ENCODE measurements around the gene CALHM1. TPM values are rescaled to one million over a fixed set of nuclear protein-coding genes. Genes with fewer than 3 reads are reported as not detected.

Gene CALHM1
- total RNA-seq, 1 experiment from 2014 or later: not detected

DNA sequence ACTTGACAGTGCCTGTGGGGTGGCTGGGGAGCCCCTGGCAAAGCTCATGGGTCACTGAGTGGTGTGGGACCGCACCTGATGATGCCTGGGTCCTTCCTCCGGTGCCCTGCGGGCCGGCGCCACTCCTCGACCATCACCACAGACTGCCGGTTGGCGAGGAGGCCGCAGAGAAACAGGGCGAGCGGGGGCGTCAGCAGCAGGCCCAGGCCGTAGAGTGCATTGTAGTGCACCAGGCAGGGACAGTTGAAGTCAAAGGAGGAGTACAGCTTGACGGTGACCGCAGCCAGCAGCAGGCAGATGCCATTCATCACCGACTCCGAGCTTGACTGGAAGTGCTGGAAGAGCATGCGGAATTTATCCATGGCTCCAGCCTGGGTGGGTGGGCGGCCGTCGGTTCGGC lies 20.0 kb upstream of the CALHM1 start:
- Histone ChIP-seq H3K4me1 (ENCODE audit: insufficient read depth, low read length, poor library complexity, severe bottlenecking) (no peaks in the 10 kb centered on the region), H3K27ac (ENCODE audit: low read depth, low read length, poor library complexity, severe bottlenecking) (no peak overlapping the region), H3K4me3 (ENCODE audit: low read depth, low read length, poor library complexity, severe bottlenecking) (no peak overlapping the region), H3K27me3 (replicated peaks; ENCODE audit: insufficient read depth, low read depth, low read length, poor library complexity) (no peaks in the 10 kb centered on the region), H3K9me3 (ENCODE audit: low read depth, low read length, poor library complexity, severe bottlenecking) (no peaks in the 10 kb centered on the region), H3K36me3 (ENCODE audit: insufficient read depth, low read length, poor library complexity, severe bottlenecking) (no peaks in the 10 kb centered on the region)
- ChIA-PET CTCF (no interaction called here), POLR2A (ENCODE audit: low non-redundant PET) (no interaction called here)
- intact Hi-C loops (cut with micrococcal nuclease; ENCODE audit: unreplicated experiment): no loop called here
- no peak for TF ChIP-seq EZH2 (IDR thresholded peaks at IDR 0.05; ENCODE audit: borderline replicate concordance, low read depth, low read length, poor library complexity, severe bottlenecking)
- TF ChIP-seq, protein P1, sequence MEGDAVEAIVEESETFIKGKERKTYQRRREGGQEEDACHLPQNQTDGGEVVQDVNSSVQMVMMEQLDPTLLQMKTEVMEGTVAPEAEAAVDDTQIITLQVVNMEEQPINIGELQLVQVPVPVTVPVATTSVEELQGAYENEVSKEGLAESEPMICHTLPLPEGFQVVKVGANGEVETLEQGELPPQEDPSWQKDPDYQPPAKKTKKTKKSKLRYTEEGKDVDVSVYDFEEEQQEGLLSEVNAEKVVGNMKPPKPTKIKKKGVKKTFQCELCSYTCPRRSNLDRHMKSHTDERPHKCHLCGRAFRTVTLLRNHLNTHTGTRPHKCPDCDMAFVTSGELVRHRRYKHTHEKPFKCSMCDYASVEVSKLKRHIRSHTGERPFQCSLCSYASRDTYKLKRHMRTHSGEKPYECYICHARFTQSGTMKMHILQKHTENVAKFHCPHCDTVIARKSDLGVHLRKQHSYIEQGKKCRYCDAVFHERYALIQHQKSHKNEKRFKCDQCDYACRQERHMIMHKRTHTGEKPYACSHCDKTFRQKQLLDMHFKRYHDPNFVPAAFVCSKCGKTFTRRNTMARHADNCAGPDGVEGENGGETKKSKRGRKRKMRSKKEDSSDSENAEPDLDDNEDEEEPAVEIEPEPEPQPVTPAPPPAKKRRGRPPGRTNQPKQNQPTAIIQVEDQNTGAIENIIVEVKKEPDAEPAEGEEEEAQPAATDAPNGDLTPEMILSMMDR (conservative IDR thresholded peaks at IDR 0.05; ENCODE audit: low read depth, low read length): no peak
- no TSS peak for BruUV-seq (replicated peaks)
- no peak for DNase-seq (ENCODE audit: low spot score)

DNA sequence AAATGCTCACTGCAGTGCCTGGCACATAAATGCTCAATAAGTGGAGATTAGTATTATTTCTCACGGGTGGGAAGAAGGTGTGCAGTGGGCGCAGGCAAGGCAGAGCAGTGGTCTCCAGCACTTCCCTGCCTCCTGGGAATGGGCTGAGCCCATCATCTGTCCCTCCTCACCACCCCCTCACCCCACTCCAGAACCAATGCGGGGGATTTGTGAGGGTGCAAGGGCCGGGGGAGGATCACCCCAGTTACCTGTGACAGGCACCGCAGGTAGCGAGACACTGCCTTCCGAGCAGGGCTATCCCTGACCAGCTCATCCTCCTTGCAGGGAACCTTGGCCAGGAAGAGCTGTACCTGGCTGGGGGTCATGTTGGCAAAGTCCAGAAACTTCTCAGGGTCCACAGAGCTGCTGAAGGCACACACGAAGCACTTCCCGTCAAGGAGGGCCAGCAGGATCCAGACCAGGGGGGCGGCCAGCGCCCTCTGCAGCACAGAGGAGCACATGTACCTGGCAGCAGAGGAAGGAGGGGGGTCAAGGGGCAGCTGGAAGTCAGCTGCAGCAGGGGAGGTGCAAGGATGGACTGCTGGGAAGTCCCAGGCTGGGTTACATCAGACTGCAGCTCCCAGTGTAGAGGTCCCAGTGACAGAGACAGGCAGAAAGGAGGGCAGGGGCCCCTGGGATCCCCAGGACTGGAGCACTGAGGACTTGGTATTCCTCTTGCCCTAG lies 17.5 kb upstream of the CALHM1 start:
- DNase-seq (ENCODE audit: low spot score): no peak
- no peaks in the 10 kb centered on the region for H3K27me3 ChIP-seq (replicated peaks; ENCODE audit: insufficient read depth, low read depth, low read length, poor library complexity)
- intact Hi-C loops (cut with micrococcal nuclease; ENCODE audit: unreplicated experiment): no loop called here
- H3K27ac ChIP-seq (ENCODE audit: low read depth, low read length, poor library complexity, severe bottlenecking): no peak overlapping the region
- H3K9me3 ChIP-seq (ENCODE audit: low read depth, low read length, poor library complexity, severe bottlenecking): no peaks in the 10 kb centered on the region
- no TSS peak for BruUV-seq (replicated peaks)
- no peaks in the 10 kb centered on the region for H3K36me3 ChIP-seq (ENCODE audit: insufficient read depth, low read length, poor library complexity, severe bottlenecking)
- H3K4me3 ChIP-seq (ENCODE audit: low read depth, low read length, poor library complexity, severe bottlenecking): no peak overlapping the region
- H3K4me1 ChIP-seq (ENCODE audit: insufficient read depth, low read length, poor library complexity, severe bottlenecking): no peaks in the 10 kb centered on the region
- CTCF ChIA-PET: no interaction called here
- TF ChIP-seq, protein P1 (conservative IDR thresholded peaks at IDR 0.05; ENCODE audit: low read depth, low read length): 0 out of 2 replicates have a peak, but pooled peaks have one; percentile 16
- TF ChIP-seq EZH2 (IDR thresholded peaks at IDR 0.05; ENCODE audit: borderline replicate concordance, low read depth, low read length, poor library complexity, severe bottlenecking): no peak
- POLR2A ChIA-PET (ENCODE audit: low non-redundant PET): no interaction called here

DNA sequence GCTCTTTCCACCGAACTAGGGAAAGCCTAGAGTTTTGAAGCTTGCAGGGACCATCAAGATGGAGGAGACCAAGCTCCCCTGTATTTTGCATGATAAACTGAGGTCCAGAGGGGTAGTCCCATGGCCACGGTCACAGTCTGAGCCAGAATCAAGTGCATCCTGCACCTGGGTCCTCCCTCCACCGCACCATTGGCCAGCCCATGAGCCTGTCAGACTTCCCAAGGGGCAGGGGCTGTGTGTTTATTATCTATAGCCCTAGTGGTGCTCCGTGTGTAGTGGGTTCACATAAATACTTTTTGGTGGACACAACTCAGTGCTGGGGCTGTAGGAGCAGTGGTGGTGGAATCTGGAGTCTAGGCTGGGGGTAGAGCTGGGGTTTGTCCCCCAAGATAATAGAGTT lies 16.7 kb upstream of the CALHM1 start:
- ChIA-PET POLR2A (ENCODE audit: low non-redundant PET) (no interaction called here), CTCF (no interaction called here)
- Histone ChIP-seq H3K36me3 (ENCODE audit: insufficient read depth, low read length, poor library complexity, severe bottlenecking) (no peaks in the 10 kb centered on the region), H3K27ac (ENCODE audit: low read depth, low read length, poor library complexity, severe bottlenecking) (no peak overlapping the region), H3K4me1 (ENCODE audit: insufficient read depth, low read length, poor library complexity, severe bottlenecking) (no peaks in the 10 kb centered on the region), H3K27me3 (replicated peaks; ENCODE audit: insufficient read depth, low read depth, low read length, poor library complexity) (no peaks in the 10 kb centered on the region), H3K9me3 (ENCODE audit: low read depth, low read length, poor library complexity, severe bottlenecking) (no peaks in the 10 kb centered on the region), H3K4me3 (ENCODE audit: low read depth, low read length, poor library complexity, severe bottlenecking) (no peak overlapping the region)
- intact Hi-C loops (cut with micrococcal nuclease; ENCODE audit: unreplicated experiment): no loop called here
- DNase-seq (ENCODE audit: low spot score): no peak
- BruUV-seq (replicated peaks): no TSS peak
- TF ChIP-seq, protein P1 (conservative IDR thresholded peaks at IDR 0.05; ENCODE audit: low read depth, low read length): no peak
- TF ChIP-seq EZH2 (IDR thresholded peaks at IDR 0.05; ENCODE audit: borderline replicate concordance, low read depth, low read length, poor library complexity, severe bottlenecking): no peak

Data from A673 (cell line).